Measurements from ENCODE around the gene TBCK.

DNA sequence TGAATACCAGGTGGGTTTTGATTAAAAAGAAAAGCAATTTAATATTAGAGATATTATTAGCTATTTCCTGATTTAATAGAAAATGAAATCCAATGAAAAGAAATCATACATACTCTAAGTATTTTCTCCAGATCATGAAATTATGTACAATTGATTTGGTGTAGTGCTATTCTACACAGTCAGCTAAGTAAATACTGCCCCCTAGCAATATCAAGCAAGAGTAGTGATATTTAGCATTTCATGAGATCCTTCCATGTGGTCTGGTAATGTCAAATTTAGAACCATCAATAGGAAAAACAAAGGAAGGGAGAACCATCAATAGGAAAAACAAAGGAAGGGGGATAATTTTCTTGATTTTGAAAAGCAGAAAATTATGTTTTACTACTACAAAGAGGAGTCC, 114.6 kb downstream of the TBCK start:
- TF ChIP-seq, protein P1, sequence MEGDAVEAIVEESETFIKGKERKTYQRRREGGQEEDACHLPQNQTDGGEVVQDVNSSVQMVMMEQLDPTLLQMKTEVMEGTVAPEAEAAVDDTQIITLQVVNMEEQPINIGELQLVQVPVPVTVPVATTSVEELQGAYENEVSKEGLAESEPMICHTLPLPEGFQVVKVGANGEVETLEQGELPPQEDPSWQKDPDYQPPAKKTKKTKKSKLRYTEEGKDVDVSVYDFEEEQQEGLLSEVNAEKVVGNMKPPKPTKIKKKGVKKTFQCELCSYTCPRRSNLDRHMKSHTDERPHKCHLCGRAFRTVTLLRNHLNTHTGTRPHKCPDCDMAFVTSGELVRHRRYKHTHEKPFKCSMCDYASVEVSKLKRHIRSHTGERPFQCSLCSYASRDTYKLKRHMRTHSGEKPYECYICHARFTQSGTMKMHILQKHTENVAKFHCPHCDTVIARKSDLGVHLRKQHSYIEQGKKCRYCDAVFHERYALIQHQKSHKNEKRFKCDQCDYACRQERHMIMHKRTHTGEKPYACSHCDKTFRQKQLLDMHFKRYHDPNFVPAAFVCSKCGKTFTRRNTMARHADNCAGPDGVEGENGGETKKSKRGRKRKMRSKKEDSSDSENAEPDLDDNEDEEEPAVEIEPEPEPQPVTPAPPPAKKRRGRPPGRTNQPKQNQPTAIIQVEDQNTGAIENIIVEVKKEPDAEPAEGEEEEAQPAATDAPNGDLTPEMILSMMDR (IDR thresholded peaks at IDR 0.05): no peak
- TF ChIP-seq SP1 (CRISPR knock-in tag; conservative IDR thresholded peaks at IDR 0.05): no peak
- TF ChIP-seq CBFB (CRISPR knock-in tag; IDR thresholded peaks at IDR 0.05; ENCODE audit: low read depth): no peak
- no peak for TF ChIP-seq ATF1 (CRISPR knock-in tag; IDR thresholded peaks at IDR 0.05)
- TF ChIP-seq, protein P2, sequence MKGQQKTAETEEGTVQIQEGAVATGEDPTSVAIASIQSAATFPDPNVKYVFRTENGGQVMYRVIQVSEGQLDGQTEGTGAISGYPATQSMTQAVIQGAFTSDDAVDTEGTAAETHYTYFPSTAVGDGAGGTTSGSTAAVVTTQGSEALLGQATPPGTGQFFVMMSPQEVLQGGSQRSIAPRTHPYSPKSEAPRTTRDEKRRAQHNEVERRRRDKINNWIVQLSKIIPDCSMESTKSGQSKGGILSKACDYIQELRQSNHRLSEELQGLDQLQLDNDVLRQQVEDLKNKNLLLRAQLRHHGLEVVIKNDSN (CRISPR knock-in tag; IDR thresholded peaks at IDR 0.05): no peak
- no peak for TF ChIP-seq NFE2L1 (CRISPR knock-in tag; IDR thresholded peaks at IDR 0.05)
- TF ChIP-seq, protein P3, sequence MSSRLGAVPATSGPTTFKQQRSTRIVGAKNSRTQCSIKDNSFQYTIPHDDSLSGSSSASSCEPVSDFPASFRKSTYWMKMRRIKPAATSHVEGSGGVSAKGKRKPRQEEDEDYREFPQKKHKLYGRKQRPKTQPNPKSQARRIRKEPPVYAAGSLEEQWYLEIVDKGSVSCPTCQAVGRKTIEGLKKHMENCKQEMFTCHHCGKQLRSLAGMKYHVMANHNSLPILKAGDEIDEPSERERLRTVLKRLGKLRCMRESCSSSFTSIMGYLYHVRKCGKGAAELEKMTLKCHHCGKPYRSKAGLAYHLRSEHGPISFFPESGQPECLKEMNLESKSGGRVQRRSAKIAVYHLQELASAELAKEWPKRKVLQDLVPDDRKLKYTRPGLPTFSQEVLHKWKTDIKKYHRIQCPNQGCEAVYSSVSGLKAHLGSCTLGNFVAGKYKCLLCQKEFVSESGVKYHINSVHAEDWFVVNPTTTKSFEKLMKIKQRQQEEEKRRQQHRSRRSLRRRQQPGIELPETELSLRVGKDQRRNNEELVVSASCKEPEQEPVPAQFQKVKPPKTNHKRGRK (CRISPR knock-in tag; IDR thresholded peaks at IDR 0.05; ENCODE audit: borderline replicate concordance): no peak
- TF ChIP-seq, protein P4, sequence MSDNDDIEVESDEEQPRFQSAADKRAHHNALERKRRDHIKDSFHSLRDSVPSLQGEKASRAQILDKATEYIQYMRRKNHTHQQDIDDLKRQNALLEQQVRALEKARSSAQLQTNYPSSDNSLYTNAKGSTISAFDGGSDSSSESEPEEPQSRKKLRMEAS (CRISPR knock-in tag; IDR thresholded peaks at IDR 0.05): no peak

All from WTC11 (cell line).